HCT116 (cell line): ENCODE results near the gene GALNT11. TPM values are rescaled to one million over a fixed set of nuclear protein-coding genes. Genes with fewer than 3 reads are reported as not detected.

ENCODE experiments used
- ATAC-seq: fragments of 200-7000 bp; cut with Tn5 transposase; 2 replicates; pipeline ENCODE4 v1.9.1; 2020; ENCODE audit warnings: mild to moderate bottlenecking, moderate library complexity
- BruUV-seq: library from RNA; stranded (reverse); fragments of 400-500 nt; replicated peaks from 2 replicates; lab custom pipeline; 2021; lab: Mats Ljungman, UMichigan
- CTCF ChIA-PET: fragments of 300-600 bp; sonication (Branson Sonifier 250); formaldehyde crosslinking; loops from one replicate; lab custom pipeline; 2021; ENCODE audit warnings: antibody characterized with exemption; lab: Charles Lee
- POLR2A ChIA-PET: fragments of 300-600, 350-600 bp; sonication (Branson Sonifier 250); formaldehyde crosslinking; loops from one replicate; lab custom pipeline; 2021; ENCODE audit warnings: antibody characterized with exemption; lab: Charles Lee
- RAD21 ChIA-PET, 2 experiments: fragments of 300-600 bp; sonication (Branson Sonifier 250); formaldehyde crosslinking; loops; one replicate each; lab custom pipeline; 2023; ENCODE audit warnings: low total read pairs in 2 of 2; ENCODE audit not compliant: uncharacterized antibody in 2 of 2, unreplicated experiment in 2 of 2, low non-redundant PET in 1 of 2; lab: Charles Lee
- DNase-seq: peaks from one replicate; pipeline ENCODE4 v3.0.0-alpha.2; 2010; ENCODE audit warnings: low read depth, low spot score
- H2AFZ ChIP-seq: fragments of 200-600 bp; shearing (Covaris generic), sonication (generic); 2 replicates; pipeline ENCODE4 v1.6.1; 2017; ENCODE audit warnings: low read depth, mixed run types, mixed read lengths, antibody characterized with exemption, low read length; ENCODE audit not compliant: poor library complexity, severe bottlenecking
- H3K27ac ChIP-seq: 2 replicates; pipeline ENCODE4 v1.5.1; 2012; ENCODE audit warnings: low read depth, low read length
- H3K27me3 ChIP-seq: fragments of 200-600 bp; sonication (generic); 2 replicates; pipeline ENCODE4 v1.6.1; 2016; ENCODE audit warnings: mixed run types, low read length, mixed read lengths; ENCODE audit not compliant: insufficient read depth
- H3K36me3 ChIP-seq, 2 experiments: fragments of 200-500 bp in 1 of 2; fragments of 200-600 bp in 1 of 2; sonication (Bioruptor generic) in 1 of 2; sonication (generic) in 1 of 2; 2 replicates each; pipeline versions ENCODE4 v1.5.1 to v1.6.1; 2014 to 2016; ENCODE audit warnings: low read length in 2 of 2, inconsistent platforms in 1 of 2, mixed read lengths in 1 of 2, mixed run types in 1 of 2; ENCODE audit not compliant: insufficient read depth in 2 of 2, control insufficient read depth in 1 of 2
- H3K4me1 ChIP-seq, 2 experiments: fragments of 200-600 bp in 1 of 2; sonication (generic) in 1 of 2; 2 replicates each; pipeline versions ENCODE4 v1.5.1 to v1.6.1; 2012 to 2017; ENCODE audit warnings: low read length in 2 of 2, inconsistent platforms in 1 of 2, mild to moderate bottlenecking in 1 of 2, mixed read lengths in 1 of 2, mixed run types in 1 of 2, moderate library complexity in 1 of 2; ENCODE audit not compliant: insufficient read depth in 2 of 2, control insufficient read depth in 1 of 2
- H3K4me2 ChIP-seq: fragments of 200-600 bp; sonication (generic); 2 replicates; pipeline ENCODE4 v1.6.1; 2017; ENCODE audit warnings: mixed run types, low read length, mixed read lengths
- H3K4me3 ChIP-seq, 2 experiments: fragments of 200-600 bp in 1 of 2; sonication (generic) in 1 of 2; replicated peaks in 1 of 2; 2 replicates each; pipeline ENCODE4 v1.5.1; 2011 to 2016; ENCODE audit warnings: low read length in 2 of 2, control low read depth in 1 of 2, low read depth in 1 of 2, mild to moderate bottlenecking in 1 of 2, mixed read lengths in 1 of 2, mixed run types in 1 of 2
- H3K79me2 ChIP-seq: fragments of 200-600 bp; sonication (generic); 2 replicates; pipeline ENCODE4 v1.6.1; 2017; ENCODE audit warnings: mild to moderate bottlenecking, mixed run types, low read length, moderate library complexity, mixed read lengths; ENCODE audit not compliant: insufficient read depth
- H3K9ac ChIP-seq: fragments of 200-600 bp; sonication (generic); 2 replicates; pipeline ENCODE4 v1.6.1; 2016; ENCODE audit warnings: low read length, mixed read lengths
- H3K9me2 ChIP-seq: fragments of 200-600 bp; sonication (generic), shearing (Covaris generic); 2 replicates; pipeline ENCODE4 v1.6.1; 2017; ENCODE audit warnings: mixed run types, mild to moderate bottlenecking, moderate library complexity; ENCODE audit not compliant: insufficient read depth
- H3K9me3 ChIP-seq, 2 experiments: fragments of 200-500 bp in 1 of 2; fragments of 200-600 bp in 1 of 2; sonication (Bioruptor generic) in 1 of 2; sonication (generic) in 1 of 2; 2 replicates each; pipeline ENCODE4 v1.6.1; 2014 to 2017; ENCODE audit warnings: low read length in 2 of 2, mixed read lengths in 2 of 2, inconsistent platforms in 1 of 2, low read depth in 1 of 2, mild to moderate bottlenecking in 1 of 2, mixed run types in 1 of 2, moderate library complexity in 1 of 2; ENCODE audit not compliant: control insufficient read depth in 1 of 2, insufficient read depth in 1 of 2
- H4K20me1 ChIP-seq: fragments of 200-600 bp; sonication (generic), shearing (Covaris generic); 2 replicates; pipeline ENCODE4 v1.6.1; 2017; ENCODE audit warnings: mixed run types, mild to moderate bottlenecking, moderate library complexity; ENCODE audit not compliant: insufficient read depth
- CBX3 ChIP-seq: IDR thresholded peaks from 2 replicates; pipeline ENCODE4 v1.6.1; 2012; ENCODE audit warnings: low read depth
- EZH2 ChIP-seq: fragments of 200-600 bp; sonication (generic); IDR thresholded peaks from 2 replicates; pipeline ENCODE4 v1.6.1; 2017; ENCODE audit warnings: antibody characterized with exemption, mixed run types
- EZH2phosphoT487 ChIP-seq: fragments of 200-600 bp; IDR thresholded peaks from 2 replicates; pipeline ENCODE4 v1.6.1; 2018; ENCODE audit warnings: antibody characterized with exemption, borderline replicate concordance
- RAD21 ChIP-seq: IDR thresholded peaks from 2 replicates; pipeline ENCODE4 v1.6.1; 2012; ENCODE audit warnings: low read depth, mild to moderate bottlenecking
- SP1 ChIP-seq: IDR thresholded peaks from 2 replicates; pipeline ENCODE4 v1.6.1; 2012; ENCODE audit warnings: low read depth
- SRF ChIP-seq: IDR thresholded peaks from 2 replicates; pipeline ENCODE4 v1.6.1; 2012; ENCODE audit warnings: low read depth
- TCF7L2 ChIP-seq: IDR thresholded peaks from 2 replicates; pipeline ENCODE4 v1.7.0; 2011; ENCODE audit warnings: borderline replicate concordance, inconsistent platforms; ENCODE audit not compliant: insufficient read depth, insufficient read length; ENCODE audit errors: extremely low read depth
- ZFX ChIP-seq: fragments of 450-650 bp; IDR thresholded peaks from 2 replicates; pipeline ENCODE4 v1.6.1; 2017
- ZNF274 ChIP-seq: fragments of 200-500 bp; sonication (Bioruptor generic); IDR thresholded peaks from 2 replicates; pipeline ENCODE4 v1.6.1; 2014; ENCODE audit warnings: mild to moderate bottlenecking, low read depth, low read length, inconsistent platforms
- intact Hi-C: fragments of 100-400 bp; cut with micrococcal nuclease; formaldehyde crosslinking; loops from 2 replicates; pipeline ENCODE4 v1.10.0; 2022
- total RNA-seq: library from RNA; stranded (reverse); gene quantifications from one replicate; pipeline ENCODE4 v1.2.1, GENCODE V29; 2021; ENCODE audit not compliant: unreplicated experiment
- TF ChIP-seq, protein P1 (sequence below): IDR thresholded peaks from 2 replicates; pipeline ENCODE4 v1.6.1; 2011; ENCODE audit warnings: mild to moderate bottlenecking, low read length, moderate library complexity; ENCODE audit not compliant: insufficient replicate concordance; ENCODE audit errors: extremely low read depth
- TF ChIP-seq, protein P2 (sequence below), 3 experiments: fragments of 200-600 bp in 1 of 3; sonication (generic) in 1 of 3; IDR thresholded peaks in 2 of 3; conservative IDR thresholded peaks in 1 of 3; 2 replicates each; pipeline ENCODE4 v1.5.1; 2012 to 2017; ENCODE audit warnings: low read depth in 2 of 3, low read length in 2 of 3, antibody characterized with exemption in 1 of 3, borderline replicate concordance in 1 of 3, control low read depth in 1 of 3, mild to moderate bottlenecking in 1 of 3, mixed read lengths in 1 of 3, mixed run types in 1 of 3, moderate library complexity in 1 of 3; ENCODE audit not compliant: insufficient read depth in 1 of 3

The GALNT11 gene
- total RNA-seq, 1 experiment from 2014 or later = 28.9 TPM

DNA sequence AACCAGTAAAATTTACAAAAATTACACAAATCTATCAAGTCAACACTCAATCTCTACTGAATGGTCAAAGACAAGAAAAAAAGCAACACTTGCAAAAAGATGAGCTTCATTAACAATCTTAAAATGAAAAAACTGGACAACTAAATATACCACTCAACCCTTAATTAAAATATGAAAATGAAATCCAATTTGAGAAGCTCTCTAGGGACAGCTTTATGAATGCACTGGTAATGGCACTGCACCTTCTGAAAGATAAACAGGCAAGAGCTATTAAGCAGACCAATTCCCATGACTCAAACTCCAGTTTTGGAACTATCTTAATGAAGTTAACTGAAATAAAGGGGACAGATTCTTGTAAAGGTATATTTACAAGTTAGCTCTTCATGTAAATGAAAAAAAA lies 135.7 kb downstream of the GALNT11 start:
- H3K4me2 ChIP-seq = no peak overlapping the region
- ChIA-PET RAD21 (no interaction called here), CTCF (no interaction called here), POLR2A (no interaction called here)
- no peak overlapping the region for H3K4me3 ChIP-seq
- BruUV-seq = no TSS peak
- intact Hi-C loops = no loop called here
- no peaks in the 10 kb centered on the region for H3K79me2 ChIP-seq
- H3K4me1 ChIP-seq = no peaks in the 10 kb centered on the region
- no peak overlapping the region for H3K27ac ChIP-seq
- ATAC-seq = no peak
- no peaks in the 10 kb centered on the region for H3K9me2 ChIP-seq
- no peak for DNase-seq
- H3K27me3 ChIP-seq = no peaks in the 10 kb centered on the region
- peaks cover 10 to 20% of the 10 kb centered on the region in 2 experiments; a peak in 3 of 4 replicates for H3K36me3 ChIP-seq
- H3K9me3 ChIP-seq = no peaks in the 10 kb centered on the region
- TF ChIP-seq EZH2phosphoT487 (no peak), ZNF274 (no peak), SP1 (no peak), TCF7L2 (no peak), SRF (no peak), ZFX (no peak), EZH2 (no peak), RAD21 (no peak), CBX3 (no peak)
- TF ChIP-seq, protein P1, sequence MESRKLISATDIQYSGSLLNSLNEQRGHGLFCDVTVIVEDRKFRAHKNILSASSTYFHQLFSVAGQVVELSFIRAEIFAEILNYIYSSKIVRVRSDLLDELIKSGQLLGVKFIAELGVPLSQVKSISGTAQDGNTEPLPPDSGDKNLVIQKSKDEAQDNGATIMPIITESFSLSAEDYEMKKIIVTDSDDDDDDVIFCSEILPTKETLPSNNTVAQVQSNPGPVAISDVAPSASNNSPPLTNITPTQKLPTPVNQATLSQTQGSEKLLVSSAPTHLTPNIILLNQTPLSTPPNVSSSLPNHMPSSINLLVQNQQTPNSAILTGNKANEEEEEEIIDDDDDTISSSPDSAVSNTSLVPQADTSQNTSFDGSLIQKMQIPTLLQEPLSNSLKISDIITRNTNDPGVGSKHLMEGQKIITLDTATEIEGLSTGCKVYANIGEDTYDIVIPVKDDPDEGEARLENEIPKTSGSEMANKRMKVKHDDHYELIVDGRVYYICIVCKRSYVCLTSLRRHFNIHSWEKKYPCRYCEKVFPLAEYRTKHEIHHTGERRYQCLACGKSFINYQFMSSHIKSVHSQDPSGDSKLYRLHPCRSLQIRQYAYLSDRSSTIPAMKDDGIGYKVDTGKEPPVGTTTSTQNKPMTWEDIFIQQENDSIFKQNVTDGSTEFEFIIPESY = no peak
- TF ChIP-seq, protein P2, sequence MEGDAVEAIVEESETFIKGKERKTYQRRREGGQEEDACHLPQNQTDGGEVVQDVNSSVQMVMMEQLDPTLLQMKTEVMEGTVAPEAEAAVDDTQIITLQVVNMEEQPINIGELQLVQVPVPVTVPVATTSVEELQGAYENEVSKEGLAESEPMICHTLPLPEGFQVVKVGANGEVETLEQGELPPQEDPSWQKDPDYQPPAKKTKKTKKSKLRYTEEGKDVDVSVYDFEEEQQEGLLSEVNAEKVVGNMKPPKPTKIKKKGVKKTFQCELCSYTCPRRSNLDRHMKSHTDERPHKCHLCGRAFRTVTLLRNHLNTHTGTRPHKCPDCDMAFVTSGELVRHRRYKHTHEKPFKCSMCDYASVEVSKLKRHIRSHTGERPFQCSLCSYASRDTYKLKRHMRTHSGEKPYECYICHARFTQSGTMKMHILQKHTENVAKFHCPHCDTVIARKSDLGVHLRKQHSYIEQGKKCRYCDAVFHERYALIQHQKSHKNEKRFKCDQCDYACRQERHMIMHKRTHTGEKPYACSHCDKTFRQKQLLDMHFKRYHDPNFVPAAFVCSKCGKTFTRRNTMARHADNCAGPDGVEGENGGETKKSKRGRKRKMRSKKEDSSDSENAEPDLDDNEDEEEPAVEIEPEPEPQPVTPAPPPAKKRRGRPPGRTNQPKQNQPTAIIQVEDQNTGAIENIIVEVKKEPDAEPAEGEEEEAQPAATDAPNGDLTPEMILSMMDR (IDR thresholded peaks at IDR 0.05 in 2 of 3, conservative IDR thresholded peaks at IDR 0.05 in 1 of 3; ENCODE audit: borderline replicate concordance in 1 of 3, insufficient read depth in 1 of 3, low read depth in 2 of 3, low read length in 2 of 3) = no peak
- no peak overlapping the region for H2AFZ ChIP-seq
- H3K9ac ChIP-seq = no peak overlapping the region
- no peaks in the 10 kb centered on the region for H4K20me1 ChIP-seq
